Caki2 (cell line): ENCODE results near the gene ICAM4. TPM values are rescaled to one million over a fixed set of nuclear protein-coding genes. Genes with fewer than 3 reads are reported as not detected.
A peak's percentile ranks its signal among the peaks of the same experiment; 100 is the strongest.
"Not testable (repeated sequence)": the region's sequence is repeated elsewhere in the genome, so short reads cannot be mapped to it uniquely, and the experiment has no call there.

Experiments
- DNase-seq: peaks from one replicate; pipeline ENCODE4 v3.0.0-alpha.2; 2015; ENCODE audit warnings: low read depth
- in situ Hi-C: cut with HindIII; loops from 2 replicates; pipeline ENCODE4 v1.10.0; 2016; ENCODE audit warnings: low sequenced_read_pairs, low pct_unique_long_range_greater_than_20kb, mixed read lengths
- total RNA-seq: library from RNA; depleted of rRNA; stranded (reverse); fragments of >200 nt; shearing (Covaris generic); gene quantifications from 2 replicates; pipeline ENCODE4 v1.2.3, GENCODE V29; 2014; ENCODE audit warnings: low replicate concordance; rRNA removed

The ICAM4 gene
- total RNA-seq, 1 experiment from 2014 or later, result not detected

DNA sequence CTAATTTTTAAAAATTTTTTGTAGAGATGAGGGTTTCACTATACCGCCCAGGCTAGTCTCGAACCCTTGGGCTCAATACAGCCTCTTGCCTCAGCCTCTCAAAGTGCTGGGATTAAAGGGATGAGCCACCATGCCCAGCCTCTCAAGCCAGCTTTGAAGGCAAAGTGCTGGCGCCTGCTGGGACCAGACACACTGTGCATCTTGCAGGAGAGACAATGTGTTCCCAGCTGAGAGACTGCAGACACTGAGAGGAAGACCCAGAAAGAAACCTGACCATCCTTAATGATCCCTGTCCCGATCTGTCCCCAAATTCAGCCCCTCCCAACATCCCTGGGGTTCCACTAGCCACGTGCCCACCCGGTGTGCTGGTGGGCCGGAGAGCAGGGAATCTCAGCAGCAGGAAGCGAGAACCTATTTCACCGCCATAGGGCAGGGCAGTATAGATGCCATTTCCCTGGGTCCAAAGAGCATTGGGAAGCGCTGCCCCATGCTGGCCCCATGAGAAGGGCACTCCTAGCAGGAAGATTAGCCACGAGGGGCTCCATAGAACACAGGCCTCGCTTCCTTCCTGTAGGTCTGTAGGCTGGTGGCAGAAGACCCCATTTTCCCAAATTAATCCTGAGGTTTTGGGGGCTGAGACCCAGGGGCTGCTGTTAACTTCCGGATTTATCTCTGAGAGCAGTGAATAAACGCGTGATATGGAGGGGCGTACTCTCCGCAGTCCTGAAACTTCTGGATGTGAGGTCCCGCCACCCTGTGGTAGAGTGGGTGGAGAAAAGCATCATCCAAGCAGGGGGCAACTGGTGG, 45.6 kb downstream of the ICAM4 start:
- in situ Hi-C loops, result no loop called here
- peak; percentile 12 for DNase-seq

DNA sequence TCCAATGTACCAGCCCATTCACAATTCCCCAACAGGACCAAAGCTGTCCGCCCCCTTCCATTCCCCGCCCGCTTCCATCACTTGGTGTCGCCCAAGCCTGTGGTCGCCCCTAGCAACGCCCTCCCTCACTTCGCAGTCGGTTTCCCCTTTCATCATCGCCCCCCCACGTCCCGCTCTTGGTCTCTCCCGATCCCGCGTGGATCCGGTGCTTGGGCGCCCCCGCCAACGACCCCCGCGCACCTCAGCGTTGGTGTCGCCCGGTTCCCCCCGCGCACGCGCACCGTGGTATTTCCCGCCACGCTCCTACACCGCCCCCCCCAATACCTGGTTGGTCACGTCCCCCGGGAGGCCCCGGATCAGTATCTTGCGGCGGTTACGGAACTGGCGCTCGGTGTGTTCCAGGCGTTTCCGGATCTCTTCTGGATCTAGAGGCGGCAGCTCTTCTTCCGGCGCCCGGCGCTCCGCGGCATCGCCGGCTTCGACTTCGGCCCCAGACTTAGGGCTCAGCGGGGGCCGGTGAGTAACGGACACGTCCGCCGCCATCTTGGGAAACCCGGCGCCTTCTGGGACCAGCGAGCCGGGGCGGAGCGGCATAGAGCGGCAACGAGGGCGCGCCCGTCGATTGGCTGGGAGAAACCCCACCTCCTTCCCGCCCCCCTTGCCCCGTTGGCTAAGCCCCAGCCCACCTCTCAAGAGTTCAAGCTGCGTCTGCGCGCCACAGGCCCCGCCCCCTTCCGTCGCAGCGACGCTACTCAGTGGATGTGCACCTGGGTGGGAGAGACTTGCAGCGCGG, 46.4 kb downstream of the ICAM4 start, which contains the start of gene RAVER1:
Gene RAVER1 (minus strand): TSS at position 565 of the 793 bp plus-strand sequence. CDS start 22 bp downstream, at position 543.
- in situ Hi-C loops, result no loop called here
- peak; percentile 85 for DNase-seq

DNA sequence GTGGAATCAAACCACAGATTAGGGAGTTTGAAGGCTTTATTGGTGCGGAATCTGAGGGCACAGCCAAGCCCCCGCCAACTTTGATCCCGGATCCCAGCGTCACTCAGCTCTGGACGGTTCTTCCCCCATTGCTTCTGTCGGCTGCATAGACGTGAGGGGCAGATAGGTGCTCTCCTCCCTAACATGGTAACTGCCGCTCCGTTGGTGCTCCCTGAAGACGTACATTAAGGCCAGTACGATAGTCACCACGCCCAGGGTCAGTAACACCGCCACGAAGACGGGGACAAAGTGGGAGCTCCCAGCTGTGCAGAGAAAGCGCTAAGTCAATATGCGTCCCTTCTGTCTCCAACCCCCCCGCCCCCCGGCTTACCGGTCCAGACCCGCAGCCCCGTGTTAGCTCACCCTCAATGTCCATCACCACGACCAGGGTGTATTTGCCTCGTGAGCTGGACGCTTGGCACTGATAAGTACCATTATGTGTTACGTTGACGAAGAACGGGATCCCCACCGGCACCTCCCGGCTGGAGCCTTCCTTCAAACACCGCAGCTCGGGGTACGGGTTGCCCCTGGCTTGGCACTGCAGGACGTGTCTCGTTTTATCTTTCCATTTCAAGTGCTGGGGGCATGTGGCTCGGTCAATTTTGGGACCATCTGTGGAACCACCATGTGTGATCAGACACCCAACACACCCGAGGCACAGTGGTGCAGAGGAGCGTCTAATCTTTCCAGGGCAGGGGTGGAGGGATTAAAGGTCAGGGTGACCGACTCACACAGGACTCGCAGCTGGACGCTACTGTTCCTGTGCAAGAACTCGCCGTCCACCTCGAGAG, 47.2 kb downstream of the ICAM4 start:
- in situ Hi-C loops, result no loop called here

DNA sequence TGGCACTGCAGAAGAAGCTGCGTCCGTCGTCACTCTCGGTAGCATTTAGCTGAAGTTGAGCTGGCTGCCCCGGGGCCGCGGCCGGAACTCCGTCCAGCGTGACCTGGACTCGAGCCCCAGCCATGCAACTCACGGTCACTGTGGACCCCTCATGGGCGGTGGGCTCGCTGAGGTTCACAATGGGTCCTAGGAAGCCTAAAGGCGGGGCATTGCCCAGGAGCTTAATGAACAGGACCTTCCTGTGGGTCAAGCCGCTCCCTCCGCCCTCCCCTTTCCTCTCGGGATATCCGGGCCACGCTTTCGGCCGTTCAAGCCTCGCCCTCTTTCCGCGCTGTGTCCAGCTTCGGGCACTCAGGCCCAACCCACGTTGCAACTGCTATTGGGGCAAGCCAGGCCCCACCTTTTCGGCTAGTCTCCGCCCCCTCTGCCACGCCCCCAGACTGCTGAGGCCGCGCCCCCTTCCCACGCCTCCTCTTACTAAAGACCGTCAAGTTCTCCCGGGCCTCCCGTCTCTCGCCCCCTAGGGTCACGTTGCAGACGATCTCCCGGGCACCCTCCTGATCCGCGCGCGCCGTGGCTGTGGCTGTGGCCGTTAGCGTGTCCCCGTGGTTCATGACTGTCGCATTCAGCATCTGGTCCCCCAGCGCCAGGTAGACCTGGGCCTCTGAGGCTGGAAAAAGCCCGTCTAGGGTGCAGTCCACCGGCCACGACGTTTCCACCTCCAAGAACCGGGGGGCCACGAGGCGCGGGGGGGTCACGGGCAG, 48.0 kb downstream of the ICAM4 start:
- peak; percentile 90 for DNase-seq
- in situ Hi-C loops, result no loop called here

More for the DNA sequence above, 47.2 kb downstream of the ICAM4 start:
- DNase-seq, result peak; percentile 9

DNA sequence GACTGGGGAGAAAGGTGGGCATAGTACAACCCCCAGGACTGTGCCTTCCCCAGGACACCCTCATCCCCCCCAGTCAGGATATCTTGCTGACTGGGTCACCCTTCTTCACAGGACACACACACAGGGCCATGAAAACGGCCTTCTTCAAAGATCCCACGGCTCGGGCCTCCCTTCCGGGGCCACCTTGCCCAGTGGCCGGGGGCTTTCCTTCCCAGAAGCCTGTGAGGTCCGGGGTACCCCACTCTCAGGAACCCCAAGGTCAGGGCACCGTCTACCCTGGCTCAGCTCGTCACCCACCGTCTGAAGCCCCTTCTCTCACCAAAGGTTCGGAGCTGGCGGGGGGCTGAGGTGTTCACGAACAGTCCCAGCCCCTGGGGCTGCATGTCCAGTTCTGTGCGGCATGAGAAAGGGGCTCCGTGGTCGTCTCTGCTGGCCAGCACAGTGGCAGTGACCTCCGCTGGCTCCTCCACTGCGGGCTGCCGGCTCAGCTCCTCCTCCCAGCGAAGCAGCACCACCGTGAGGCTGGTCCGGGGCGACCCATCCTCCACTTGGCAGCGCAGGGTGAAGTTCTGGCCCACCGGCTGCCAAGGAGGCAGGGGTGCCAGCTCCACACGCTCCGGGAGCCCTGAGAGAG, 48.7 kb downstream of the ICAM4 start:
- in situ Hi-C loops, result no loop called here
- DNase-seq, result no peak

DNA sequence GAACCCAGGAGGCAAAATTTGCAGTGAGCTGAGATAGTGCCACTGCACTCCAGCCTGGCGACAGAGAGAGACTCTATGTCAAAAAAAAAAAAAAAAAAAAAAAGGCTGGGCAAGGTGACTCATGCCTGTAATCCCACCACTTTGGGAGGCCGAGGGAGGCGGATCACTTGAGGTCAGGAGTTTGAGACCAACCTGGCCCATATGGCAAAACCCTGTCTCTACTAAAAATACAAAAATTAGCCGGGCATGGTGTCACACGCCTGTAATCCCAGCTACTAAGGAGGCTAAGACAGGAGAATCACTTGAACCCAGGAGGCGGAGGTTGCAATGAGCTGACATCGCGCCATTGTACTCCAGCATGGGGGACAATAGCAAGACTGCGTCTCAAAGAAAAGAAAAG, 50.0 kb downstream of the ICAM4 start:
- in situ Hi-C loops, result not testable (repeated sequence)

More for the DNA sequence above, 50.0 kb downstream of the ICAM4 start:
- not testable (repeated sequence) for DNase-seq

Other genes starting within 250 kb of the ICAM4 start
- gene SHFL, start 200.6 kb upstream of the ICAM4 start, total RNA-seq, result 10.0 and 13.3 TPM in 2 replicates
- 1.4 TPM in 1 of 2 replicates, not detected in the other for gene ANGPTL6, start 184.3 kb upstream of the ICAM4 start, total RNA-seq
- 40.0 TPM in 2 replicates for gene PPAN, start 180.6 kb upstream of the ICAM4 start, total RNA-seq
- gene P2RY11, start 175.3 kb upstream of the ICAM4 start, total RNA-seq, result 1.8 and 2.8 TPM in 2 replicates
- 190 and 194 TPM in 2 replicates for gene EIF3G, start 167.1 kb upstream of the ICAM4 start, total RNA-seq
- gene DNMT1, start 92.0 kb upstream of the ICAM4 start, total RNA-seq, result 25.4 and 39.0 TPM in 2 replicates
- gene S1PR2, start 55.6 kb upstream of the ICAM4 start, total RNA-seq, result 1.9 and 2.5 TPM in 2 replicates
- gene MRPL4, start 34.7 kb upstream of the ICAM4 start, total RNA-seq, result 64.6 and 65.2 TPM in 2 replicates
- 0.43 TPM in 1 of 2 replicates, not detected in the other for gene ICAM1, start 15.8 kb upstream of the ICAM4 start, total RNA-seq
- gene ICAM5, start 3.0 kb downstream of the ICAM4 start, total RNA-seq, result 0.20 and 0.23 TPM in 2 replicates
- not detected in 2 replicates for gene ZGLP1, start 22.9 kb downstream of the ICAM4 start, total RNA-seq
- 12.9 and 27.9 TPM in 2 replicates for gene FDX2, start 29.1 kb downstream of the ICAM4 start, total RNA-seq
- gene RAVER1, start 46.6 kb downstream of the ICAM4 start, total RNA-seq, result 9.2 and 10.6 TPM in 2 replicates
- 10.1 and 12.2 TPM in 2 replicates for gene ICAM3, start 52.7 kb downstream of the ICAM4 start, total RNA-seq
- 34.3 and 47.6 TPM in 2 replicates for gene TYK2, start 93.6 kb downstream of the ICAM4 start, total RNA-seq
- gene CDC37, start 116.6 kb downstream of the ICAM4 start, total RNA-seq, result 120 and 175 TPM in 2 replicates
- gene PDE4A, start 133.6 kb downstream of the ICAM4 start, total RNA-seq, result 0.20 and 3.6 TPM in 2 replicates
- 98.3 and 114 TPM in 2 replicates for gene KEAP1, start 216.4 kb downstream of the ICAM4 start, total RNA-seq
- 4.6 and 11.6 TPM in 2 replicates for gene S1PR5, start 230.5 kb downstream of the ICAM4 start, total RNA-seq